HEK293 (cell line): ENCODE measurements around the gene GSG1L.

Experiments used
- CTCF ChIA-PET: fragments of 350-600 bp; formaldehyde crosslinking; extraction: SDS; loops from one replicate; lab custom pipeline; 2021; ENCODE audit warnings: antibody characterized with exemption; lab: Yijun Ruan, JAX
- POLR2A ChIA-PET: fragments of 300-600 bp; formaldehyde crosslinking; extraction: SDS; loops from one replicate; lab custom pipeline; 2020; ENCODE audit warnings: antibody characterized with exemption, inconsistent platforms; lab: Yijun Ruan, JAX
- H3K27ac ChIP-seq: fragments of 200-500 bp; sonication (Bioruptor generic); 2 replicates; pipeline ENCODE4 v1.5.1; 2014; ENCODE audit warnings: low read depth, low read length, control low read depth, inconsistent platforms; ENCODE audit errors: extremely low read depth
- H3K36me3 ChIP-seq, 2 experiments: fragments of 200-500 bp in 1 of 2; sonication (Bioruptor generic) in 1 of 2; 1 replicate in 1 of 2; 2 replicates in 1 of 2; pipeline ENCODE4 v1.5.1; 2014 to 2017; ENCODE audit warnings: inconsistent platforms in 2 of 2, low read length in 2 of 2; ENCODE audit not compliant: control insufficient read depth in 2 of 2, insufficient read depth in 1 of 2
- H3K4me1 ChIP-seq: fragments of 200-500 bp; sonication (Bioruptor generic); 2 replicates; pipeline ENCODE4 v1.5.1; 2014; ENCODE audit warnings: mild to moderate bottlenecking, low read length, inconsistent platforms; ENCODE audit not compliant: control insufficient read depth, insufficient read depth
- H3K4me3 ChIP-seq: 2 replicates; pipeline ENCODE4 v1.5.1; 2011; ENCODE audit warnings: low read depth, mild to moderate bottlenecking, control low read depth, low read length, moderate library complexity
- H3K9me3 ChIP-seq: fragments of 200-500 bp; sonication (Bioruptor generic); 2 replicates; pipeline ENCODE4 v1.5.1; 2014; ENCODE audit warnings: low read depth, low read length, inconsistent platforms; ENCODE audit not compliant: control insufficient read depth, insufficient read depth
- MEIS1 ChIP-seq: sonication (generic); formaldehyde crosslinking; IDR thresholded peaks from 2 replicates; pipeline ENCODE4 v1.8.1; 2022; ENCODE audit warnings: missing genetic modification reagents, mild to moderate bottlenecking, borderline replicate concordance
- MYNN ChIP-seq: fragments of 450-650 bp; formaldehyde crosslinking; IDR thresholded peaks from 2 replicates; pipeline ENCODE4 v1.5.1; 2016; ENCODE audit warnings: missing biosample characterization, missing genetic modification characterization, borderline replicate concordance
- OSR2 ChIP-seq: fragments of 450-650 bp; formaldehyde crosslinking; IDR thresholded peaks from 2 replicates; pipeline ENCODE4 v1.5.1; 2016; ENCODE audit warnings: missing biosample characterization, missing genetic modification characterization
- RBAK ChIP-seq: fragments of 450-650 bp; formaldehyde crosslinking; IDR thresholded peaks from 2 replicates; pipeline ENCODE4 v1.5.1; 2016; ENCODE audit warnings: missing biosample characterization, missing genetic modification characterization
- SALL2 ChIP-seq: fragments of 450-650 bp; formaldehyde crosslinking; IDR thresholded peaks from 2 replicates; pipeline ENCODE4 v1.5.0; 2017; ENCODE audit warnings: missing biosample characterization, mild to moderate bottlenecking, missing genetic modification characterization, borderline replicate concordance
- SP3 ChIP-seq: fragments of 450-650 bp; formaldehyde crosslinking; IDR thresholded peaks from 2 replicates; pipeline ENCODE4 v1.5.1; 2016; ENCODE audit warnings: missing biosample characterization, missing genetic modification characterization
- TRIM28 ChIP-seq: IDR thresholded peaks from 2 replicates; pipeline ENCODE4 v1.6.1; 2011; ENCODE audit warnings: low read length, control low read depth, borderline replicate concordance
- WT1 ChIP-seq: fragments of 450-650 bp; formaldehyde crosslinking; IDR thresholded peaks from 2 replicates; pipeline ENCODE4 v1.5.1; 2016; ENCODE audit warnings: missing biosample characterization, missing genetic modification characterization
- YY2 ChIP-seq: fragments of 450-650 bp; formaldehyde crosslinking; IDR thresholded peaks from 2 replicates; pipeline ENCODE4 v1.5.1; 2016; ENCODE audit warnings: missing biosample characterization, missing genetic modification characterization
- ZBTB44 ChIP-seq: fragments of 450-650 bp; IDR thresholded peaks from 2 replicates; pipeline ENCODE4 v1.5.1; 2018; ENCODE audit warnings: missing biosample characterization, mild to moderate bottlenecking, missing genetic modification characterization
- ZEB2 ChIP-seq: fragments of 450-650 bp; formaldehyde crosslinking; IDR thresholded peaks from 2 replicates; pipeline ENCODE4 v1.5.1; 2016; ENCODE audit warnings: missing biosample characterization, missing genetic modification characterization
- ZFP69B ChIP-seq: fragments of 450-650 bp; formaldehyde crosslinking; IDR thresholded peaks from 2 replicates; pipeline ENCODE4 v1.5.1; 2016; ENCODE audit warnings: missing biosample characterization, missing genetic modification characterization
- ZNF214 ChIP-seq: fragments of 450-650 bp; formaldehyde crosslinking; IDR thresholded peaks from 2 replicates; pipeline ENCODE4 v1.5.1; 2017; ENCODE audit warnings: missing biosample characterization, mild to moderate bottlenecking, missing genetic modification characterization, borderline replicate concordance
- ZNF223 ChIP-seq: fragments of 450-650 bp; formaldehyde crosslinking; IDR thresholded peaks from 2 replicates; pipeline ENCODE4 v1.5.1; 2016; ENCODE audit warnings: missing biosample characterization, missing genetic modification characterization
- ZNF302 ChIP-seq: fragments of 450-650 bp; formaldehyde crosslinking; IDR thresholded peaks from 2 replicates; pipeline ENCODE4 v1.5.1; 2016; ENCODE audit warnings: missing biosample characterization, missing genetic modification characterization, low read depth
- ZNF311 ChIP-seq: fragments of 450-650 bp; formaldehyde crosslinking; IDR thresholded peaks from 2 replicates; pipeline ENCODE4 v1.5.1; 2017; ENCODE audit warnings: missing biosample characterization, missing genetic modification characterization, borderline replicate concordance
- ZNF341 ChIP-seq: fragments of 450-650 bp; formaldehyde crosslinking; IDR thresholded peaks from 2 replicates; pipeline ENCODE4; 2016; ENCODE audit warnings: low read depth, missing biosample characterization, missing genetic modification characterization
- ZNF354C ChIP-seq: fragments of 450-650 bp; formaldehyde crosslinking; IDR thresholded peaks from 2 replicates; pipeline ENCODE4 v1.5.1; 2016; ENCODE audit warnings: missing biosample characterization, missing genetic modification characterization, low read depth, borderline replicate concordance
- ZNF362 ChIP-seq: fragments of 450-650 bp; formaldehyde crosslinking; IDR thresholded peaks from 2 replicates; pipeline ENCODE4 v1.5.1; 2016; ENCODE audit warnings: missing biosample characterization, missing genetic modification characterization
- ZNF398 ChIP-seq: fragments of 450-650 bp; formaldehyde crosslinking; IDR thresholded peaks from 2 replicates; pipeline ENCODE4 v1.5.1; 2017; ENCODE audit warnings: missing biosample characterization, missing genetic modification characterization
- ZNF510 ChIP-seq: fragments of 450-650 bp; formaldehyde crosslinking; IDR thresholded peaks from 2 replicates; pipeline ENCODE4 v1.5.1; 2018; ENCODE audit warnings: mild to moderate bottlenecking, missing genetic modification characterization, missing biosample characterization; ENCODE audit not compliant: insufficient replicate concordance
- ZNF621 ChIP-seq: fragments of 450-650 bp; formaldehyde crosslinking; IDR thresholded peaks from 2 replicates; pipeline ENCODE4 v1.5.1; 2017; ENCODE audit warnings: missing biosample characterization, missing genetic modification characterization
- ZNF623 ChIP-seq: fragments of 450-650 bp; formaldehyde crosslinking; IDR thresholded peaks from 2 replicates; pipeline ENCODE4 v1.5.1; 2016; ENCODE audit warnings: missing biosample characterization, missing genetic modification characterization
- ZNF624 ChIP-seq: fragments of 450-650 bp; formaldehyde crosslinking; IDR thresholded peaks from 2 replicates; pipeline ENCODE4 v1.5.1; 2017; ENCODE audit warnings: missing biosample characterization, missing genetic modification characterization
- ZNF776 ChIP-seq: fragments of 450-650 bp; formaldehyde crosslinking; IDR thresholded peaks from 2 replicates; pipeline ENCODE4 v1.5.0; 2017; ENCODE audit warnings: missing biosample characterization, missing genetic modification characterization, borderline replicate concordance
- ZNF785 ChIP-seq: fragments of 450-650 bp; formaldehyde crosslinking; IDR thresholded peaks from 2 replicates; pipeline ENCODE4 v1.5.1; 2016; ENCODE audit warnings: missing biosample characterization, missing genetic modification characterization
- TF ChIP-seq, protein P1 (sequence below): sonication (generic); formaldehyde crosslinking; IDR thresholded peaks from 2 replicates; pipeline ENCODE4 v1.8.1; 2022; ENCODE audit warnings: mild to moderate bottlenecking, moderate library complexity, missing genetic modification reagents
- TF ChIP-seq, protein P2 (sequence below): fragments of 450-650 bp; formaldehyde crosslinking; IDR thresholded peaks from 2 replicates; pipeline ENCODE4 v1.5.1; 2016; ENCODE audit warnings: missing biosample characterization, missing genetic modification characterization
- TF ChIP-seq, protein P3 (sequence below): fragments of 450-650 bp; formaldehyde crosslinking; IDR thresholded peaks from 2 replicates; pipeline ENCODE4 v1.5.1; 2017; ENCODE audit warnings: missing biosample characterization, missing genetic modification characterization

Gene GSG1L

DNA sequence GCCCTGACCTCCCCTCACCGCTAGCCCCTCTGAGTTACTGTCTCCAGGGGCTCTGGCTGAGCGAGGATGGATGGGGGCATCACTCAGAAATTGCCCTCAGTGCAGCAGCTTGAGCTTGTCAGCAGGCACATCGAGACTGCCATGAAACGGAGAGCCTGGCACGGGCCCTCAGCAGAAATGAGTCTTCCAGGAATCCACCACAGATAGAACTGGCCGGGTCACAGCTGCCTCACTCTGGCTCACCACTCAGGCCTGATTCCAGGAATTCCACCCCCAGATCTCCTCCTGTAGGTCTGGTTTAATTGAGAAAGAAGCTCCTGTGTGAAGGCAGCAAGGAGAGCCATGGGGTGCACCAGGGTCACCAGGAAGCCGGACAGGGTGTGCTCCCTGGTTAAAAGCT lies 85.5 kb downstream of the GSG1L start:
- H3K4me3 ChIP-seq = no peak overlapping the region
- H3K9me3 ChIP-seq = no peaks in the 10 kb centered on the region
- TF ChIP-seq ZNF311 (tag by site-specific recombination) (no peak), ZNF623 (tag by site-specific recombination) (no peak), ZNF776 (tag by site-specific recombination) (no peak), ZFP69B (tag by site-specific recombination) (no peak), MEIS1 (CRISPR knock-in tag) (no peak), WT1 (tag by site-specific recombination) (no peak), ZNF341 (tag by site-specific recombination) (no peak), ZNF785 (tag by site-specific recombination) (no peak), ZNF621 (tag by site-specific recombination) (no peak), ZNF624 (tag by site-specific recombination) (no peak), OSR2 (tag by site-specific recombination) (no peak), SALL2 (no peak), SP3 (no peak)
- TF ChIP-seq, protein P1, sequence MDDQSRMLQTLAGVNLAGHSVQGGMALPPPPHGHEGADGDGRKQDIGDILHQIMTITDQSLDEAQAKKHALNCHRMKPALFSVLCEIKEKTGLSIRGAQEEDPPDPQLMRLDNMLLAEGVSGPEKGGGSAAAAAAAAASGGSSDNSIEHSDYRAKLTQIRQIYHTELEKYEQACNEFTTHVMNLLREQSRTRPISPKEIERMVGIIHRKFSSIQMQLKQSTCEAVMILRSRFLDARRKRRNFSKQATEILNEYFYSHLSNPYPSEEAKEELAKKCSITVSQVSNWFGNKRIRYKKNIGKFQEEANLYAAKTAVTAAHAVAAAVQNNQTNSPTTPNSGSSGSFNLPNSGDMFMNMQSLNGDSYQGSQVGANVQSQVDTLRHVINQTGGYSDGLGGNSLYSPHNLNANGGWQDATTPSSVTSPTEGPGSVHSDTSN (CRISPR knock-in tag) = no peak
- TF ChIP-seq, protein P2, sequence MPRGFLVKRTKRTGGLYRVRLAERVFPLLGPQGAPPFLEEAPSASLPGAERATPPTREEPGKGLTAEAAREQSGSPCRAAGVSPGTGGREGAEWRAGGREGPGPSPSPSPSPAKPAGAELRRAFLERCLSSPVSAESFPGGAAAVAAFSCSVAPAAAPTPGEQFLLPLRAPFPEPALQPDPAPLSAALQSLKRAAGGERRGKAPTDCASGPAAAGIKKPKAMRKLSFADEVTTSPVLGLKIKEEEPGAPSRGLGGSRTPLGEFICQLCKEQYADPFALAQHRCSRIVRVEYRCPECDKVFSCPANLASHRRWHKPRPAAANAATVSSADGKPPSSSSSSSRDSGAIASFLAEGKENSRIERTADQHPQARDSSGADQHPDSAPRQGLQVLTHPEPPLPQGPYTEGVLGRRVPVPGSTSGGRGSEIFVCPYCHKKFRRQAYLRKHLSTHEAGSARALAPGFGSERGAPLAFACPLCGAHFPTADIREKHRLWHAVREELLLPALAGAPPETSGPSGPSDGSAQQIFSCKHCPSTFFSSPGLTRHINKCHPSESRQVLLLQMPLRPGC = no peak
- TF ChIP-seq, all 188 proteins: peak for 0
- Histone ChIP-seq H3K27ac (no peak overlapping the region), H3K4me1 (no peaks in the 10 kb centered on the region), H3K36me3 (no peaks in the 10 kb centered on the region)
- CTCF ChIA-PET = interaction anchor here (0.6 to 1.0 kb wide), 3 partner anchors 9 to 110 kb away, joined by 3 to 6 read pairs (median 4); no protein-coding TSS in a partner anchor
- POLR2A ChIA-PET = no interaction called here

GRCh38 chr16:27976990-27977389 lies 86.5 kb downstream of the GSG1L start:
- H3K36me3 ChIP-seq = no peaks in the 10 kb centered on the region
- POLR2A ChIA-PET = no interaction called here
- H3K9me3 ChIP-seq = no peaks in the 10 kb centered on the region
- H3K27ac ChIP-seq = no peak overlapping the region
- CTCF ChIA-PET = interaction anchor here (1.0 kb wide), 1 partner anchor 109 kb away, joined by 6 read pairs; no protein-coding TSS in a partner anchor
- H3K4me1 ChIP-seq = no peaks in the 10 kb centered on the region
- H3K4me3 ChIP-seq = no peak overlapping the region
- TF ChIP-seq ZBTB44 (tag by site-specific recombination) (no peak), ZEB2 (tag by site-specific recombination) (no peak), ZNF302 (tag by site-specific recombination) (no peak), ZNF223 (no peak), ZNF214 (tag by site-specific recombination) (no peak), MYNN (tag by site-specific recombination) (no peak), TRIM28 (no peak), ZNF510 (tag by site-specific recombination) (no peak), ZNF354C (tag by site-specific recombination) (no peak), RBAK (tag by site-specific recombination) (no peak), ZNF785 (tag by site-specific recombination) (no peak), YY2 (tag by site-specific recombination) (no peak), ZNF362 (tag by site-specific recombination) (no peak), ZNF398 (no peak)
- TF ChIP-seq, protein P3, sequence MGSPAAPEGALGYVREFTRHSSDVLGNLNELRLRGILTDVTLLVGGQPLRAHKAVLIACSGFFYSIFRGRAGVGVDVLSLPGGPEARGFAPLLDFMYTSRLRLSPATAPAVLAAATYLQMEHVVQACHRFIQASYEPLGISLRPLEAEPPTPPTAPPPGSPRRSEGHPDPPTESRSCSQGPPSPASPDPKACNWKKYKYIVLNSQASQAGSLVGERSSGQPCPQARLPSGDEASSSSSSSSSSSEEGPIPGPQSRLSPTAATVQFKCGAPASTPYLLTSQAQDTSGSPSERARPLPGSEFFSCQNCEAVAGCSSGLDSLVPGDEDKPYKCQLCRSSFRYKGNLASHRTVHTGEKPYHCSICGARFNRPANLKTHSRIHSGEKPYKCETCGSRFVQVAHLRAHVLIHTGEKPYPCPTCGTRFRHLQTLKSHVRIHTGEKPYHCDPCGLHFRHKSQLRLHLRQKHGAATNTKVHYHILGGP (tag by site-specific recombination) = no peak
